Spleen (tissue), 11 donors: ENCODE results near the gene MAPKAP1. TPM values are rescaled to one million over a fixed set of nuclear protein-coding genes. Genes with fewer than 3 reads are reported as not detected.
A peak's percentile ranks its signal among the peaks of the same experiment; 100 is the strongest.

Experiments used
- DNase-seq: peaks from one replicate; pipeline ENCODE4 v3.0.0-alpha.2; 2020
- H3K27ac ChIP-seq, 8 donors: fragments of 200-600 bp; sonication (generic) in 7 of 8; 1 replicate in 4 of 8; 2 replicates in 4 of 8; pipeline versions ENCODE4 v1.5.0 to v1.8.0; 2016 to 2021; ENCODE audit warnings: inconsistent platforms in 4 of 8, mild to moderate bottlenecking in 4 of 8, moderate library complexity in 1 of 8
- H3K27me3 ChIP-seq, 7 donors: fragments of 200-600 bp; sonication (generic) in 6 of 7; replicated peaks in 1 of 7; 1 replicate in 4 of 7; 2 replicates in 3 of 7; pipeline versions ENCODE4 v1.5.0 to v1.8.0; 2016 to 2021; ENCODE audit warnings: inconsistent platforms in 3 of 7, mild to moderate bottlenecking in 1 of 7
- H3K36me3 ChIP-seq, 6 donors: fragments of 200-600 bp; sonication (generic) in 5 of 6; 1 replicate in 4 of 6; 2 replicates in 2 of 6; pipeline versions ENCODE4 v1.5.0 to v1.8.0; 2016 to 2021; ENCODE audit warnings: inconsistent platforms in 2 of 6
- H3K4me1 ChIP-seq, 6 donors: fragments of 200-600 bp; sonication (generic) in 5 of 6; 1 replicate in 3 of 6; 2 replicates in 3 of 6; pipeline versions ENCODE4 v1.5.0 to v1.8.0; 2016 to 2021; ENCODE audit warnings: inconsistent platforms in 3 of 6
- H3K4me3 ChIP-seq, 8 donors: fragments of 200-600 bp; sonication (generic) in 7 of 8; 1 replicate in 4 of 8; 2 replicates in 4 of 8; pipeline versions ENCODE4 v1.5.0 to v1.8.0; 2016 to 2021; ENCODE audit warnings: inconsistent platforms in 4 of 8, mild to moderate bottlenecking in 4 of 8, moderate library complexity in 2 of 8
- H3K9me3 ChIP-seq, 8 donors: fragments of 200-600 bp; sonication (generic) in 7 of 8; 1 replicate in 4 of 8; 2 replicates in 4 of 8; pipeline versions ENCODE4 v1.5.0 to v1.8.0; 2016 to 2021; ENCODE audit warnings: inconsistent platforms in 4 of 8
- POLR2A ChIP-seq, 3 donors: fragments of 450-650 bp; IDR thresholded peaks; one replicate each; pipeline ENCODE4 v1.5.1; 2017; ENCODE audit warnings: antibody characterized with exemption in 3 of 3, mild to moderate bottlenecking in 1 of 3
- POLR2AphosphoS5 ChIP-seq, 3 donors: sonication (generic); formaldehyde crosslinking; IDR thresholded peaks; one replicate each; pipeline ENCODE4 v1.5.1; 2017; ENCODE audit warnings: antibody characterized with exemption in 3 of 3
- WGBS, 5 donors: extraction: QIAGEN DNeasy Blood & Tissue Kit in 3 of 5; methylation state at CpG; one replicate each; pipeline versions ENCODE4 v1.1.5 to v1.1.7; 2013 to 2018; 5-methylcytosine and 5-hydroxymethylcytosine counted together
- intact Hi-C: fragments of 100-400 bp; cut with DNase I; formaldehyde crosslinking; loops from one replicate; pipeline ENCODE4 v1.15.0; 2023; ENCODE audit warnings: low total_unique reads
- polyA plus RNA-seq, 3 donors: library from polyadenylated mRNA; stranded (reverse); fragments of 200-250 nt; gene quantifications; one replicate each; pipeline ENCODE4 v1.2.1, GENCODE V29; 2013
- total RNA-seq, 7 donors: library from RNA; depleted of rRNA in 3 of 7; stranded (reverse); fragments of >200 nt in 3 of 7; fragmentation: NEBNext Ultra II Directional in 4 of 7; extraction: Animal tissue kit (Norgen Biotek cat#: 25700) in 4 of 7; gene quantifications; one replicate each; pipeline versions ENCODE4 v1.1.0 to v1.2.1, GENCODE V29; 2016 to 2021
- TF ChIP-seq, protein P1 (sequence below), 11 experiments: fragments of 200-600 bp in 7 of 11; fragments of 450-650 bp in 4 of 11; sonication (generic) in 4 of 11; IDR thresholded peaks in 8 of 11; conservative IDR thresholded peaks in 3 of 11; 1 replicate in 7 of 11; 2 replicates in 4 of 11; pipeline versions ENCODE4 v1.4.0 to v1.8.0; 2016 to 2021; ENCODE audit warnings: antibody characterized with exemption in 11 of 11, inconsistent platforms in 4 of 11, mild to moderate bottlenecking in 1 of 11
- donor health status: healthy with polysubstance abuse.
- donor health status: DM: no; HTN: no; CAD: no; lungs with moderate emphysema.
- donor health status: DM: no; HTN: no; CAD: no.
- donor health status: Bipolar disorder and iron deficiency.
- donor health status: healthy.
- donor health status: DM: no; HTN: no; CAD: no.
- donor health status: DM: yes; HTN: yes; CAD: no.

MAPKAP1 gene
- total and polyA plus RNA-seq, 10 donors = 37.2 to 77.2 (median 60.4) TPM

DNA sequence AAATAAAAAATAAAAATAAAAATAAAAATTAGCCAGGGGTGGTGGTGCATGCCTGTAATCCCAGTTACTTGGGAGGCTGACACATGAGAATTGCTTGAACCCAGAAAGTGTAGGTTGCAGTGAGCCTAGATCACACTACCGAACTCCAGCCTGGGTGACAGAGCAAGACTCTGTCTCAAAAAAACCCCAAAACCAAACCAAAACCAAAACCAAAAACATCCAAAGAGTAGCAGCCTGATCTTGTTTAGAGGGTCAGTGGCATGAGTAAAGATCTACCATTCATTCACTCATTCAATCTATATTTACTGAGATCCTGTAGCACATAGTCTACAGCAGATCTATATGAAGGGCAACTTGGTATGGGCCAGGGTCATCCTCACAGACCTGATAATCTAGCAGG lies 202.4 kb downstream of the MAPKAP1 start:
- WGBS, 5 donors = 77 to 87% (median 83%) methylated on average over 1 of the region's 1 CpG
- H3K9me3 ChIP-seq = no peaks in the 10 kb centered on the region

DNA sequence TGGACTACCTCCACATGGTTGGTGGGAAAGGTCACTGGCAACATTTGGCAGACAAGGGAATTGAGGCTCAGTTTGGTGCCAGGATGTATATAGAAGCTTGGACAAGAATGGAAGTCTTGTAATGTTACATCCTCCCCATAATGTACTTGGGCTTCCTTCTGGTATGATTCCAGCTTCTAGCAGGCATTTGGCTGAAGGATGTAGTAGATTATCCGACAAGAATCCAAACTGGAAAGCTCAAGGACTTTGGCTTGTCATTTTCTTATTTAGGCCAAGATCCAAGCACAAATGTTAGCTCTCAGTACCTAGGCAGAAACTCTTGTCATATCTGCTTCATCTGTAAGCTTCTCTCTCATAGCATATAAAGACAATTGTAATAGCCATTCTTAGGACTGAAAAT lies 209.1 kb downstream of the MAPKAP1 start:
- intact Hi-C loops = no loop called here
- DNase-seq = no peak
- peaks cover 0 to 10% (median 5%) of the 10 kb centered on the region in 6 donors for H3K4me1 ChIP-seq
- no peak overlapping the region for H3K27ac ChIP-seq
- no peak overlapping the region for H3K4me3 ChIP-seq
- H3K27me3 ChIP-seq = no peaks in the 10 kb centered on the region
- WGBS, 5 donors = 68 to 93% (median 81%) methylated on average over 1 of the region's 1 CpG
- H3K9me3 ChIP-seq = no peaks in the 10 kb centered on the region
- H3K36me3 ChIP-seq = peaks cover 0 to 43% (median 0%) of the 10 kb centered on the region in 6 donors
- TF ChIP-seq POLR2A (IDR thresholded peaks at IDR 0.05) (no peak), POLR2AphosphoS5 (IDR thresholded peaks at IDR 0.05) (no peak)
- TF ChIP-seq, protein P1, sequence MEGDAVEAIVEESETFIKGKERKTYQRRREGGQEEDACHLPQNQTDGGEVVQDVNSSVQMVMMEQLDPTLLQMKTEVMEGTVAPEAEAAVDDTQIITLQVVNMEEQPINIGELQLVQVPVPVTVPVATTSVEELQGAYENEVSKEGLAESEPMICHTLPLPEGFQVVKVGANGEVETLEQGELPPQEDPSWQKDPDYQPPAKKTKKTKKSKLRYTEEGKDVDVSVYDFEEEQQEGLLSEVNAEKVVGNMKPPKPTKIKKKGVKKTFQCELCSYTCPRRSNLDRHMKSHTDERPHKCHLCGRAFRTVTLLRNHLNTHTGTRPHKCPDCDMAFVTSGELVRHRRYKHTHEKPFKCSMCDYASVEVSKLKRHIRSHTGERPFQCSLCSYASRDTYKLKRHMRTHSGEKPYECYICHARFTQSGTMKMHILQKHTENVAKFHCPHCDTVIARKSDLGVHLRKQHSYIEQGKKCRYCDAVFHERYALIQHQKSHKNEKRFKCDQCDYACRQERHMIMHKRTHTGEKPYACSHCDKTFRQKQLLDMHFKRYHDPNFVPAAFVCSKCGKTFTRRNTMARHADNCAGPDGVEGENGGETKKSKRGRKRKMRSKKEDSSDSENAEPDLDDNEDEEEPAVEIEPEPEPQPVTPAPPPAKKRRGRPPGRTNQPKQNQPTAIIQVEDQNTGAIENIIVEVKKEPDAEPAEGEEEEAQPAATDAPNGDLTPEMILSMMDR (IDR thresholded peaks at IDR 0.05 in 8 of 11, conservative IDR thresholded peaks at IDR 0.05 in 3 of 11) = no peak

More for the DNA sequence above, 202.4 kb downstream of the MAPKAP1 start:
- no peak for DNase-seq
- no peaks in the 10 kb centered on the region for H3K27me3 ChIP-seq
- peak overlapping the region in 2 of 8 donors; percentile 22 to 37 for H3K27ac ChIP-seq
- H3K4me1 ChIP-seq = no peaks in the 10 kb centered on the region
- no peak overlapping the region for H3K4me3 ChIP-seq
- no peak for TF ChIP-seq POLR2A (IDR thresholded peaks at IDR 0.05)
- TF ChIP-seq, protein P1 (IDR thresholded peaks at IDR 0.05 in 8 of 11, conservative IDR thresholded peaks at IDR 0.05 in 3 of 11) = no peak
- no peak for TF ChIP-seq POLR2AphosphoS5 (IDR thresholded peaks at IDR 0.05)
- H3K36me3 ChIP-seq = peaks cover 0 to 49% (median 2%) of the 10 kb centered on the region in 6 donors
- intact Hi-C loops = no loop called here

DNA sequence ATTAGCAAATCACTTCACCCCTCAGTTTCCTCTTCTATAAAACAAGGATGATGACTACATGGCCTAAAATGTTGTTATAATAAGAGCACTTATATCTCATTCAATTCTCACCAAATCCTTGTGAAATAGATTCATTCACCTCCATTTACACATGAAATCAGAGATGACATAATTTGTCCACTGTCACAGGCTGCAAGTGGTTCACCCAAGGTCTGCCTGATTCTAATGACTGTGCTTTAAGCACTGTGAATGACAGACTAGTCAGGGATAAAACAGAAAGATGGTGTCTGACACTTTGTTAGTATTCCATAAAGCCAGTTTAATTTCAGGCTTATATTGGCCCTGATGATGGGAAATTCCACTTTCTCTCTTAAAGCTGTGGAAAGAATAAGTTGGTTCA lies 209.5 kb downstream of the MAPKAP1 start:
- H3K36me3 ChIP-seq = peaks cover 0 to 46% (median 0%) of the 10 kb centered on the region in 6 donors
- no peaks in the 10 kb centered on the region for H3K27me3 ChIP-seq
- H3K4me3 ChIP-seq = no peak overlapping the region
- H3K27ac ChIP-seq = no peak overlapping the region
- intact Hi-C loops = no loop called here
- TF ChIP-seq POLR2AphosphoS5 (IDR thresholded peaks at IDR 0.05) (no peak), POLR2A (IDR thresholded peaks at IDR 0.05) (no peak)
- TF ChIP-seq, protein P1 (IDR thresholded peaks at IDR 0.05 in 8 of 11, conservative IDR thresholded peaks at IDR 0.05 in 3 of 11) = no peak
- peaks cover 0 to 10% (median 5%) of the 10 kb centered on the region in 6 donors for H3K4me1 ChIP-seq
- no peak for DNase-seq
- H3K9me3 ChIP-seq = no peaks in the 10 kb centered on the region

DNA sequence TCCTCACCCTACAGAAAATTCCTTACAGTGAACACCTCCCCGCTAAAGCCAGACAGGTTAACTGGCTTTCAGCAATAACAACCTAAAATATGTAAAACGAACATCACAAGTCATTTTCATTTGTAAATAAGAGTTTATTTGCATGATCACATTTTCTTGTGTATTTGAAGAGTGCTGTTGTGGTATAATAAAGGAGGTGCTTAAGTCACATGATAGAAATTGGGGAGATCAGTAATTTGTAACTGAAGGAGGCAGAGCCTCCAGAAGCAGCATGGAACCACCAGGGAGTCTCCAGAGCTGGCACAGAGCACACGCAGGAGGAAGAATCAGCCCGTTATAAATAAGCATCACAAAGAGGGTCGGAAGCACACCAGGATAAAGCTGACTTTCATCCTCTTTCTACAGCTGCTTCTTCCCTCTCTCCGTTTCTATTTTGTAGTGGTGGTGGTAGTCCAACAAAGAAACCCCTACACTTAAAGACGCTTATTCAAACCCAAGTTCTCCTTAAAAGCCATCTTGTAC lies 210.6 kb downstream of the MAPKAP1 start:
- no peak for DNase-seq
- WGBS, 5 donors = 90 to 97% (median 94%) methylated on average over 7 of the region's 7 CpGs
- Histone ChIP-seq H3K36me3 (peaks cover 0 to 40% (median 0%) of the 10 kb centered on the region in 6 donors), H3K4me1 (peaks cover 0 to 10% (median 5%) of the 10 kb centered on the region in 6 donors), H3K27ac (no peak overlapping the region), H3K9me3 (no peaks in the 10 kb centered on the region), H3K27me3 (no peaks in the 10 kb centered on the region), H3K4me3 (no peak overlapping the region)
- TF ChIP-seq, protein P1 (IDR thresholded peaks at IDR 0.05 in 8 of 11, conservative IDR thresholded peaks at IDR 0.05 in 3 of 11) = no peak
- TF ChIP-seq POLR2A (IDR thresholded peaks at IDR 0.05) (no peak), POLR2AphosphoS5 (IDR thresholded peaks at IDR 0.05) (no peak)
- intact Hi-C loops = no loop called here
